HG03460 (cell line): ENCODE measurements around the gene MRPL51.
A peak's percentile ranks its signal among the peaks of the same experiment; 100 is the strongest.
"Not testable (repeated sequence)": the region's sequence is repeated elsewhere in the genome, so short reads cannot be mapped to it uniquely, and the experiment has no call there.

Experiments
- ATAC-seq: cut with Tn5 transposase; IDR thresholded peaks from one replicate; pipeline ENCODE4 v1.9.1; 2021; ENCODE audit not compliant: unreplicated experiment

The MRPL51 gene

DNA sequence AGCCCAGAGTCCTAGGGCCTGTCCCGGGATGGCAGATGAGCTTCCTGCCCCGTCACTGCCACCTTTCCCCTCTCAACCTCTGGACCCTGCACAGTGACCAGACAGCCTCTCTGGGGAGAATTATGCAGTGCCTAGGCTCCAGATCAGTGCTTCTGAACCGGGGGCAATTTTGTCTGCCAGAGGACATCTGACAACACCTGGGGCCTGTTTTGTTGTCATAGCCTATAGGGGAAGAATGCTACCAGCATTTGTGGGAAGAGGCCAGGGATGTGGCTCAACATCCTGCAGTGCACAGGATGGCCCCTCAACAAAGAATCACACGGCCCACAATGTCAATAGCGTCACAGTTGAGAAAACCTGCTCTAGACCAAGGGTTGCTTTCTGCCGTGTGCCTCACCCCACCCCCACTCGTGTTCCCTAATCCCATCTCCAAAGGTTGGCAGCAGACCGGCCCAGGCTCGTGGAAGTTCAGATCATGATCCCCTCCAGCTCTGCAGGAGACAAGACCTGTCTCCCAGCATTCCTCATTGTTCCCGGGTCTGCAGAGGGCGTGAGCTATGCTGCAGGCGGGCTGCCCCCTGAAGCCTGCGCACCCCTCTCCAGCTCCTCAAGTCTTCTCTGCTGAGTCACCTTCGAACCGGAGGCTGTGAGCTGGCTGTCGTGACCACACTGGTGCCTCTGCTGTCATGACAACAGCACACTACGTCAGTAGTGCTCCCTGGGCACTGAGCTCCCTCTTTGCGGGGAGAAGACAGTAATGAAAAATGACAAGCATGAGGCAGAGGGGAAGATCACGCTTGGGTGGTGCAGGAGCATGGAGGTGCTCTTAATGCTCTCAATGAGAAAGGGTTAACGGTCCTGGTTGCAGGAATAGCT is 39.2 kb upstream of the MRPL51 start:
- ATAC-seq, result peak; percentile 24

DNA sequence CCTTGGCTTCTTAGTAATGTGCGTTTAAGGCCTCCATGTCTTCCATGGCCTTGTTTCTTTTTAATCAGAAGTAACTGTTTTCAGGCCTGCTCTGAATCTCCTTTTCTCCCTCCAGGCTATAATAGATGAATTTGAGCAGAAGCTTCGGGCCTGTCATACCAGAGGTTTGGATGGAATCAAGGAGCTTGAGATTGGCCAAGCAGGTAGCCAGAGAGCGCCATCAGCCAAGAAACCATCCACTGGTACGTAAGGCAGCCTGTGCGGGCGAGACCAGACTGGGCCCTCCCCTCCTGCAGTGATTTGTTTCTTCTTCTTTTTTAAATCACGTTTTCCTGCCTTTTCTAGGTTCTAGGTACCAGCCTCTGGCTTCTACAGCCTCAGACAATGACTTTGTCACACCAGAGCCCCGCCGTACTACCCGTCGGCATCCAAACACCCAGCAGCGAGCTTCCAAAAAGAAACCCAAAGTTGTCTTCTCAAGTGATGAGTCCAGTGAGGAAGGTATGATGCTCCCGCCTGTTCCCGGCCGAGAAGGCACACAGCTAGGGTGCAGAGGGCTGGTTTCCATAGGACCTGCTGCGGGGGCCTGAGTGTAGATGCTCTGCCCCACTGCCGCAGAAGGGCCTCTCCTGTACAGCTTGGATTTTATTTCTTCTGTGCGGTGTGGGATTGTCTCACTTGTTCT is 37.7 kb upstream of the MRPL51 start:
- no peak for ATAC-seq

GRCh38 chr12:6529291-6529737 is 36.3 kb upstream of the MRPL51 start:
- ATAC-seq, result no peak

DNA sequence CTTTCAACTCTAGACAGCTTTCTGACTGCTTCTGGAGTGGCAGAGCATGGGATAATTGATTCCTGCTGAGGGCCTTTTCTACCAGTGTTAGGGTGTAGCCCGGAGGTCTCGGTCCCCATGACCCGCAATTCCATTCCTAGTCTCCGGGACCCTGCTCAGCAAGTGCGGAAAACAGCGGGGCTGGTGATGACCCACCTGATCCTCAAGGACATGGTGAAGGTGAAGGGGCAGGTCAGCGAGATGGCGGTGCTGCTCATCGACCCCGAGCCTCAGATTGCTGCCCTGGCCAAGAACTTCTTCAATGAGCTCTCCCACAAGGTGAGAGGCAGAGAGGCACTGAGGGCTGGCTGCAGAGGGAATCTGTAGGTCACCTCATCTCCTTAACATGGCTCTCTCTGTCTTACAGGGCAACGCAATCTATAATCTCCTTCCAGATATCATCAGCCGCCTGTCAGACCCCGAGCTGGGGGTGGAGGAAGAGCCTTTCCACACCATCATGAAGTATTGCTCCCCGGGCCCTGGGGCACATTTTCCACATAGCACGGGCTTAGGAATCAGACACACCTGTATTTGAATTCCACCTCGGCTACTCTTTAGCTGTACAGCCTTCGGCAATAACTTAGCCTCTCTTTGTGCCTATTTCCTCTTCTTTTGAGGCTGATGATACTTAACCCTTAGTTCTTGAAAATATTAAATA is 35.6 kb upstream of the MRPL51 start:
- ATAC-seq, result no peak

- ATAC-seq, result no peak
Observed at GRCh38 chr12:6527711-6528110, 34.6 kb upstream of the MRPL51 start.

DNA sequence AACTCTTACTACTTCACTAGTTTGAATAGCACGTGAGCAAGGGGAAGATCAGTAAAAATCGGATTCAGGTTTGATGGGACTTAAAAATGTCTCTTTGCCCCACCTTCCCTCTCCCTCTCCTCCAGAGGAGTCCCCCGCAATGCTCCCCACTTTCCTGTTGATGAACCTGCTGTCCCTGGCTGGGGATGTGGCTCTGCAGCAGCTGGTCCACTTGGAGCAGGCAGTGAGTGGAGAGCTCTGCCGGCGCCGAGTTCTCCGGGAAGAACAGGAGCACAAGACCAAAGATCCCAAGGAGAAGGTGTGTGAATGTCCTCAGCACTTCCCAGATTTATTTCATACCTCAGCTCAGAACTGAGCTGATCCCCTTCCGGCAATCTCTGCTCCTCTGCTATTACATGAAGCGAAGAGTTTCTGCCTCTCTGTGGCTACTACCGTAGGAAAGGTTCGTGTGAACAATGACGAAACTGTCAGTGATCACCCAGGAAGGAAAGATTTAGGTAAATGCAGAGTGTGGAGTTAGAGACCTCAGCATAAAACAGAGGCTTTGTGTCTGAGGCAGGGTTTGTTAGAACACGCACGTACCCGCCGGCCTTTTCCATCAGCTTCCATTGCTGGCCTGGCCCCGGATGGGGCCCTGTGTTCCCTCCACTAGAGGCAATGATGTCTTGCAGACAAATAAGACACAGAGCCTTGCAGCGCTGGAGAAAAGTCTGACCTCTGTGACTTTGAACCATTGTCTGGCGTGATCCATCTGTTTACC is 33.9 kb upstream of the MRPL51 start:
- ATAC-seq, result no peak

GRCh38 chr12:6526201-6526600 is 33.1 kb upstream of the MRPL51 start:
- ATAC-seq, result no peak

DNA sequence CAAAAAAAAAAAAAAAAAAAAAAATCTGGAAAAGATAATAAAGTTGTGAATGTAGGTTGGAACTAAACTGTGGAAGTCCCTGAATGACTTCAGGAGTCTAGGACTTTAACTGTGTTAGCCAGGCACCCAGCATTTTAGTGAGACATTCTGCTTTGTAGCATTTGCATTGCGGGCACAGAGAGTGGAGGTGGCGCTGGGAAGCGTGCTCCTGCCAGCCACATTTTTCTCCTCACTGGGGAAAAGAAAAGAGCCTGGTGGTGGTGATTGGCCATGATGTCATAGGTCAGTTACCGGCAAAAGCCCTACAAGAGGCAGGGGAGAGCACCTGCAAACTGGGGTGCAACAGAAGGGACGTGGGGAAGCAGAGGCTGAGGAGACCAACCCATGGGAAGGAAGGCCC is 31.6 kb upstream of the MRPL51 start:
- ATAC-seq, result no peak

GRCh38 chr12:6523708-6524107 is 30.6 kb upstream of the MRPL51 start:
- no peak for ATAC-seq

- no peak for ATAC-seq
Observed at GRCh38 chr12:6522193-6522592, 29.1 kb upstream of the MRPL51 start.

DNA sequence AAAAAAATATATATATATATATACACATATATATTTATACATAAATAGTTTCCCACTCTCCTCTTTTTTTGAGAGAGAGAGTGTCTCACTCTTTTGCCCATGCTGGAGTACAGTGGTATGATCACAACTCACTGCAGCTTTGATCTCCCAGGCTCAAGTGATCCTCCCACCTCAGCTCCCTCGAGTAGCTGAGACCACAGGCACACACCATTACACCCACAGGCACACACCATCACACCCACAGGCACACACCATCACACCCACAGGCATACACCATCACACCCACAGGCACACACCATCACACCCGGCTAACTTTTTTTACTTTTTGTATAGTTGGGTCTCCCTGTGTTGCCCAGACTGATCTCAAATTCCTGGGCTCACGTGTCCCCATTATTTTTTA is 27.1 kb upstream of the MRPL51 start:
- no peak for ATAC-seq

DNA sequence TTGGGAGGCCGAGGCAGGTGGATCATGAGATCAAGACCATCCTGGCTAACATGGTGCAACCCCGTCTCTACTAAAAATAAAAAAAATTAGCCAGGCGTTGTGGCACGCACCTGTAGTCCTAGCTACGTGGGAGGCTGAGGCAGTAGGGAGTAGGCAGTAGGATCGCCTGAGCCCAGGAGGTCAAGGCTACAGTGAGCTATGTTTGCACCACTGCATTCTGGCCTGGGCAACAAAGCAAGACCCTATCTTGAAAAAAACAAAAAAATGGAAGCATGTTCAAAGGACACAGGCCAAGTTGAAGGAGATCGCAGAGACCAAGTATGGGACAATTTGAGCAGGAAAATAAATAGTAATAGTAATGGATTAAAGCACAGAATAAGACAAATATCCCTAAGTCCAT is 15.0 kb upstream of the MRPL51 start:
- no peak for ATAC-seq

DNA sequence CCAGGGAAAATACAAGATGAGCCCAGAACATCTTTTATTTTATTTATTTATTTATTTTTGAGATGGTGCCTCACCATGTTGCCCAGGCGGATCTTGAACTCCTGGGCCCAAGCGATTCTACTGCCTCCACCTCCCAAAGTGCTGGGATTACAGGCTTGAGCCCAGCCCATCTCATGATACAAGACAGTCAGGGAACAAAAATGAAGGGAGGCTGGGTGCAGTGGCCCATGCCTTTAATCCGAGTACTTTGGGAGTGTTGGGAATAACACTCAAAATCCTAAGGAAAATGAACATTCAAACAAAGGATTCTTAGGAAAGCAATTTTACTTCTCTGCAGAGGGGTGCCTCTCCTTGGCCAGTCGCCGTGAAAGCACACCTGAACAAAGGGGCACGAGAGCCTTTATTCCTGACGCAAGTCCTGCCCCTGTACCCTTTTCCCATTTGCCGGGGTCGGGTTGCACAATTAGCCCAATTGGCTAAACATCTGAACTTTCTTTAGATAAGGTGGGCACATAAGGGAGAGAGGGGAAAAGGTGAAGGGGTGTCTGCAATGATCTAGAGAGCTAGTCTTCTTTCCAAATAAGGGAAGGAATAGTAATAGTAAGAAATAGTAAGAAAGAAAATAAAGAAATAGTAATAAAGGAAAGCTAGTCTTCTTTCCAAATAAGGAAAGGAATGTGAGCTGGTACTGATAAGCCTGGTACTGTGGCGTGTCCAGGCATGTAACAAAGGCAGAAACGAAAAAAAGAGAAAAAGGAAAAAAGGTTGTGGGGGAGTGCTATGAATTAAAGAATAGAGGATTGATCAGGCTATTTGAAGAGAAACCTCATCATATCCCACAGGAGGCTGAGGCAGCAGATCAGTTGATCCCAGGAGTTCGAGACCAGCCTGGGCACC is 14.3 kb upstream of the MRPL51 start:
- no peak for ATAC-seq

- ATAC-seq, result no peak
Observed at GRCh38 chr12:6500466-6500865, 7.4 kb upstream of the MRPL51 start.

GRCh38 chr12:6497291-6497690 is 4.2 kb upstream of the MRPL51 start:
- ATAC-seq, result not testable (repeated sequence)

DNA sequence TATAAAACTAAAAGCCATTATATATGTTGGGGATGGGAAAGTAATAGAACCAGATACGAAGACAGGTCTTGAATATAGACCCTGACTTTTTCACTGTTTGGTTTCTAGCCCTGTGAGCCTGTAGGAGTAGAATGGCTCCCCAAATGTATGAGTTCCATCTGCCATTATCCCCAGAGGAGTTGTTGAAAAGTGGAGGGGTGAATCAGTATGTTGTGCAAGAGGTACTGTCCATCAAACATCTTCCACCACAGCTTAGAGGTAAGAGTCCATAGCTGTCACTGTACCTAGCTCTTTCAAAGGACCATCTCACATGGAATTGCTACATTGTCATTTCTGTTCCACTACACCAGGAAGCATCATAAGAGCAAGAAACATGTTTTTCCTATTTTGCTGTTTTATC is 1.9 kb upstream of the MRPL51 start:
- no peak for ATAC-seq

GRCh38 chr12:6494258-6494743 is 1.2 kb upstream of the MRPL51 start:
- ATAC-seq, result peak; percentile 26

GRCh38 chr12:6493497-6494257 is 615 bp upstream of the MRPL51 start, which contains the start of gene NCAPD2:
TSS of gene NCAPD2 (plus strand) at chr12:6494102. CDS start at chr12:6495099, 997 bp downstream.
- ATAC-seq, result peak; percentile 78

DNA sequence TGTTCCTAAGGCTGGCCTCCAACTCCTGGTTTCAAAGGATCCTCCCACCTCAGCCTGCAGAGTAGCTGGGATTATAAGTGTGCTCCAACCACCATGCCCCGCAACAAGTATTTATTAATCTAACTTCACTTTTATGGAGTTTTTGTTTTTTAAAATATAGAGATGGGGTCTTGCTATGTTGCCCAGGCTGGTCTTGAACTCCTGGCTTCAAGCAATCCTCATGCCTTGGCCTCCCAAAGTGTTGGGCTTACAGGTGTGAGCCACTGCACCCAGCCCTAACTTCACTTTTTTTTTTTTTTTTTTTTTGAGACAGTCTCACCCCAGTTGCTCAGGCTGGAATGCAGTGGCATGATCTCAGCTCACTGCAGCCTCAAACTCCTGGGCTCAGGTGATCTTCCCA is 2.4 kb downstream of the MRPL51 start:
- not testable (repeated sequence) for ATAC-seq
